ENCODE measurements around the gene JAG2. TPM values are rescaled to one million over a fixed set of nuclear protein-coding genes. Genes with fewer than 3 reads are reported as not detected.

The JAG2 gene
- total and polyA plus RNA-seq, 2 of the 4 experiments (the other 2 are of a cell fraction) = 0.18 to 0.58 TPM

GRCh38 chr14:105179191-105179590 lies 10.6 kb upstream of the JAG2 start:
- dilution Hi-C loops (cut with HindIII; ENCODE audit: low sequenced_read_pairs, unreplicated experiment) = no loop called here
- Histone ChIP-seq H2BK15ac (ENCODE audit: low read depth, low read length) (no peak overlapping the region), H3K27ac (ENCODE audit: insufficient read depth, low read length) (no peak overlapping the region), H4K20me1 (ENCODE audit: insufficient read depth, low read length) (peaks cover 4% of the 10 kb centered on the region; the same call in 1 of the 2 replicates), H4K91ac (ENCODE audit: insufficient read depth, low read depth, low read length) (no peak overlapping the region), H3K14ac (replicated peaks; ENCODE audit: low read depth, low read length) (no peak overlapping the region), H3K56ac (ENCODE audit: extremely low read depth, insufficient read depth, low read length) (no peak overlapping the region), H2AK5ac (ENCODE audit: low read depth, low read length) (no peak overlapping the region), H3K4me1 (ENCODE audit: control insufficient read depth, insufficient read depth, low read length) (peaks cover 4% of the 10 kb centered on the region; the same call in 1 of the 2 replicates), H3K4me3 (ENCODE audit: insufficient read depth, low read depth, low read length) (no peak overlapping the region), H2BK20ac (ENCODE audit: low read depth, low read length) (no peak overlapping the region), H4K5ac (ENCODE audit: low read depth, low read length) (no peak overlapping the region), H2BK120ac (ENCODE audit: low read depth, low read length) (no peak overlapping the region), H3K27me3 (ENCODE audit: control insufficient read depth, insufficient read depth, low read length) (peaks cover 10% of the 10 kb centered on the region; the same call in 1 of the 2 replicates), H3K9me1 (ENCODE audit: insufficient read depth, low read length) (no peaks in the 10 kb centered on the region), H3K79me1 (ENCODE audit: low read depth in 1 of 2, low read length in 2 of 2) (no peaks in the 10 kb centered on the region), H3K18ac (ENCODE audit: low read depth, low read length) (no peak overlapping the region), H2AFZ (replicated peaks; ENCODE audit: low read length, poor library complexity) (no peak overlapping the region), H3K36me3 (ENCODE audit: control insufficient read depth, insufficient read depth, low read length) (no peaks in the 10 kb centered on the region), H3K23ac (ENCODE audit: low read depth, low read length) (no peak overlapping the region), H3K9me3 (ENCODE audit: control insufficient read depth, insufficient read depth, low read length) (no peaks in the 10 kb centered on the region), H3K4me2 (ENCODE audit: low read depth, low read length) (no peak overlapping the region), H3K4ac (ENCODE audit: low read depth, low read length) (no peak overlapping the region), H2AK9ac (replicated peaks; ENCODE audit: low read depth, low read length, poor library complexity) (no peak overlapping the region), H3K9ac (ENCODE audit: low read depth, low read length) (no peak overlapping the region), H4K8ac (ENCODE audit: low read depth in 2 of 2, low read length in 2 of 2) (no peak overlapping the region), H2BK5ac (ENCODE audit: low read depth, low read length, poor library complexity, severe bottlenecking) (no peak overlapping the region)
- in situ Hi-C loops (cut with MboI; ENCODE audit: low sequenced_read_pairs) = no loop called here
- DNase-seq = no peak
- no peak for TF ChIP-seq RAD21 (IDR thresholded peaks at IDR 0.05; ENCODE audit: low read length)
- 86% methylated on average over 10 of the region's 13 CpGs; no CpG with 5 or more reads in 1 of the 2 experiments for WGBS, 2 experiments (ENCODE audit: extremely low coverage in 2 of 2, insufficient read length in 1 of 2)
- ChIA-PET POLR2A (ENCODE audit: unreplicated experiment) (no interaction called here), CTCF (no interaction called here)
- BruUV-seq (replicated peaks) = no TSS peak
- intact Hi-C loops (cut with micrococcal nuclease) = no loop called here
- no peak for ATAC-seq (ENCODE audit: low read depth)

All from IMR-90 (cell line).